Lower leg skin (tissue), 3 donors: Measurements from ENCODE around the gene RETSAT.

Experiments
- POLR2A ChIP-seq, 2 donors: fragments of 450-650 bp; IDR thresholded peaks; one replicate each; pipeline ENCODE4 v1.6.1; 2016 to 2017; ENCODE audit warnings: antibody characterized with exemption in 2 of 2, mild to moderate bottlenecking in 1 of 2, moderate library complexity in 1 of 2
- TF ChIP-seq, protein P1 (sequence below), 3 donors: fragments of 450-650 bp; IDR thresholded peaks; one replicate each; pipeline ENCODE4 v1.5.1; 2016; ENCODE audit warnings: antibody characterized with exemption in 3 of 3, mild to moderate bottlenecking in 3 of 3, moderate library complexity in 2 of 3

DNA sequence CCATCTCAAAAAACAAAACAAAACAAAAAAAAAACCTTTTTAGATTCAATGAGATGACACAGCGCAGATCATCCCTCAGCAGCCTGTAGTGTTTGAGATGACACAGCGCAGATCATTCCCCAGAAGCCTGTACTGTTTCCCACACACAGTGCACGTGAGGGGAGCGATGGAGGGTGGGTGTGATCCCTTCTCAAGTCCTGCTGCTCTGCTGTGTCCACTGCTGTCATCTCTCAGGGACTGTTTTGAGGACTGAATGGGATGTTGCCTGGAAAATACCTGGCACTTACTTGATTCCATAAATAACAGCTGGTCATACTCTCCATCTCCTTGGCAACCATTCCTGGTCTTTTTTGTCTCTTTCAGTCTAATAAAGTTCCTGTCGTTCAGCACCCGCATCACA is 52.2 kb downstream of the RETSAT start:
- TF ChIP-seq, protein P1, sequence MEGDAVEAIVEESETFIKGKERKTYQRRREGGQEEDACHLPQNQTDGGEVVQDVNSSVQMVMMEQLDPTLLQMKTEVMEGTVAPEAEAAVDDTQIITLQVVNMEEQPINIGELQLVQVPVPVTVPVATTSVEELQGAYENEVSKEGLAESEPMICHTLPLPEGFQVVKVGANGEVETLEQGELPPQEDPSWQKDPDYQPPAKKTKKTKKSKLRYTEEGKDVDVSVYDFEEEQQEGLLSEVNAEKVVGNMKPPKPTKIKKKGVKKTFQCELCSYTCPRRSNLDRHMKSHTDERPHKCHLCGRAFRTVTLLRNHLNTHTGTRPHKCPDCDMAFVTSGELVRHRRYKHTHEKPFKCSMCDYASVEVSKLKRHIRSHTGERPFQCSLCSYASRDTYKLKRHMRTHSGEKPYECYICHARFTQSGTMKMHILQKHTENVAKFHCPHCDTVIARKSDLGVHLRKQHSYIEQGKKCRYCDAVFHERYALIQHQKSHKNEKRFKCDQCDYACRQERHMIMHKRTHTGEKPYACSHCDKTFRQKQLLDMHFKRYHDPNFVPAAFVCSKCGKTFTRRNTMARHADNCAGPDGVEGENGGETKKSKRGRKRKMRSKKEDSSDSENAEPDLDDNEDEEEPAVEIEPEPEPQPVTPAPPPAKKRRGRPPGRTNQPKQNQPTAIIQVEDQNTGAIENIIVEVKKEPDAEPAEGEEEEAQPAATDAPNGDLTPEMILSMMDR (IDR thresholded peaks at IDR 0.05) = no peak
- TF ChIP-seq POLR2A (IDR thresholded peaks at IDR 0.05) = no peak
